NCI-H446 (cell line): ENCODE results near the gene AKAP13.
"Not testable (repeated sequence)": the region's sequence is repeated elsewhere in the genome, so short reads cannot be mapped to it uniquely, and the experiment has no call there.

Experiments used
- DNase-seq, 2 experiments: peaks; one replicate each; lab custom pipeline; 2025; lab: John Stamatoyannopoulos, UW

Gene AKAP13

GRCh38 chr15:85380217-85380811 is at the start of gene AKAP13:
TSS of gene AKAP13 (plus strand) at chr15:85380603. CDS start at chr15:85485721, 105,118 bp downstream.
- peak; percentile 86 to 97 for DNase-seq

GRCh38 chr15:85330901-85331588 is 49.4 kb upstream of the AKAP13 start:
- peak; percentile 1 to 58 for DNase-seq

GRCh38 chr15:85331655-85332285 is 48.6 kb upstream of the AKAP13 start:
- DNase-seq = no peak

GRCh38 chr15:85333132-85333831 is 47.1 kb upstream of the AKAP13 start:
- DNase-seq = no peak

- DNase-seq = no peak
Measured at GRCh38 chr15:85334241-85334640, 46.2 kb upstream of the AKAP13 start.

- DNase-seq = no peak
Measured at GRCh38 chr15:85335193-85335942, 45.0 kb upstream of the AKAP13 start.

- no peak for DNase-seq
Measured at GRCh38 chr15:85336880-85337279, 43.5 kb upstream of the AKAP13 start.

- DNase-seq = no peak
Measured at GRCh38 chr15:85337425-85338074, 42.9 kb upstream of the AKAP13 start.

GRCh38 chr15:85340321-85340665 is 40.1 kb upstream of the AKAP13 start:
- no peak for DNase-seq

GRCh38 chr15:85340852-85341251 is 39.6 kb upstream of the AKAP13 start:
- DNase-seq = no peak

GRCh38 chr15:85342163-85342562 is 38.2 kb upstream of the AKAP13 start:
- not testable (repeated sequence) for DNase-seq

- DNase-seq = not testable (repeated sequence)
Measured at GRCh38 chr15:85343443-85343842, 37.0 kb upstream of the AKAP13 start.

- DNase-seq = not testable (repeated sequence)
Measured at GRCh38 chr15:85344241-85344640, 36.2 kb upstream of the AKAP13 start.

- not testable (repeated sequence) for DNase-seq
Measured at GRCh38 chr15:85344653-85345114, 35.7 kb upstream of the AKAP13 start.

- not testable (repeated sequence) for DNase-seq
Measured at GRCh38 chr15:85345196-85345918, 35.0 kb upstream of the AKAP13 start.

GRCh38 chr15:85346462-85347084 is 33.8 kb upstream of the AKAP13 start:
- DNase-seq = not testable (repeated sequence)

GRCh38 chr15:85347264-85348047 is 32.9 kb upstream of the AKAP13 start:
- not testable (repeated sequence) for DNase-seq

GRCh38 chr15:85348048-85348766 is 32.2 kb upstream of the AKAP13 start:
- not testable (repeated sequence) for DNase-seq

GRCh38 chr15:85349062-85349461 is 31.3 kb upstream of the AKAP13 start:
- not testable (repeated sequence) for DNase-seq
